Testis (tissue), 2 donors: ENCODE measurements around the gene GPC1.

Experiments
- POLR2A ChIP-seq: fragments of 450-650 bp; IDR thresholded peaks from one replicate; pipeline ENCODE4 v1.6.1; 2017; ENCODE audit warnings: antibody characterized with exemption, mild to moderate bottlenecking, moderate library complexity
- TF ChIP-seq, protein P1 (sequence below), 3 experiments: fragments of 450-650 bp in 2 of 3; fragments of 200-600 bp in 1 of 3; sonication (generic) in 1 of 3; IDR thresholded peaks; one replicate each; pipeline ENCODE4 v1.5.1; 2016 to 2019; ENCODE audit warnings: antibody characterized with exemption in 3 of 3, mild to moderate bottlenecking in 2 of 3, moderate library complexity in 1 of 3

GRCh38 chr2:240473211-240473610, 37.7 kb downstream of the GPC1 start:
- TF ChIP-seq, protein P1, sequence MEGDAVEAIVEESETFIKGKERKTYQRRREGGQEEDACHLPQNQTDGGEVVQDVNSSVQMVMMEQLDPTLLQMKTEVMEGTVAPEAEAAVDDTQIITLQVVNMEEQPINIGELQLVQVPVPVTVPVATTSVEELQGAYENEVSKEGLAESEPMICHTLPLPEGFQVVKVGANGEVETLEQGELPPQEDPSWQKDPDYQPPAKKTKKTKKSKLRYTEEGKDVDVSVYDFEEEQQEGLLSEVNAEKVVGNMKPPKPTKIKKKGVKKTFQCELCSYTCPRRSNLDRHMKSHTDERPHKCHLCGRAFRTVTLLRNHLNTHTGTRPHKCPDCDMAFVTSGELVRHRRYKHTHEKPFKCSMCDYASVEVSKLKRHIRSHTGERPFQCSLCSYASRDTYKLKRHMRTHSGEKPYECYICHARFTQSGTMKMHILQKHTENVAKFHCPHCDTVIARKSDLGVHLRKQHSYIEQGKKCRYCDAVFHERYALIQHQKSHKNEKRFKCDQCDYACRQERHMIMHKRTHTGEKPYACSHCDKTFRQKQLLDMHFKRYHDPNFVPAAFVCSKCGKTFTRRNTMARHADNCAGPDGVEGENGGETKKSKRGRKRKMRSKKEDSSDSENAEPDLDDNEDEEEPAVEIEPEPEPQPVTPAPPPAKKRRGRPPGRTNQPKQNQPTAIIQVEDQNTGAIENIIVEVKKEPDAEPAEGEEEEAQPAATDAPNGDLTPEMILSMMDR (IDR thresholded peaks at IDR 0.05) = no peak
- TF ChIP-seq POLR2A = no peak
